Stimulated activated CD8-positive, alpha-beta memory T cell treated with anti-CD3 and anti-CD28 coated beads, Interleukin-15, amount 100 ng/mL, for 48 hours (primary cell): Measurements from ENCODE around the gene RAD54L.
"Not testable (repeated sequence)": the region's sequence is repeated elsewhere in the genome, so short reads cannot be mapped to it uniquely, and the experiment has no call there.

Experiments used
- DNase-seq, 2 donors: peaks; one replicate each; pipeline ENCODE4 v3.0.0-alpha.2; 2020; ENCODE audit warnings: low read depth in 2 of 2

RAD54L gene

DNA sequence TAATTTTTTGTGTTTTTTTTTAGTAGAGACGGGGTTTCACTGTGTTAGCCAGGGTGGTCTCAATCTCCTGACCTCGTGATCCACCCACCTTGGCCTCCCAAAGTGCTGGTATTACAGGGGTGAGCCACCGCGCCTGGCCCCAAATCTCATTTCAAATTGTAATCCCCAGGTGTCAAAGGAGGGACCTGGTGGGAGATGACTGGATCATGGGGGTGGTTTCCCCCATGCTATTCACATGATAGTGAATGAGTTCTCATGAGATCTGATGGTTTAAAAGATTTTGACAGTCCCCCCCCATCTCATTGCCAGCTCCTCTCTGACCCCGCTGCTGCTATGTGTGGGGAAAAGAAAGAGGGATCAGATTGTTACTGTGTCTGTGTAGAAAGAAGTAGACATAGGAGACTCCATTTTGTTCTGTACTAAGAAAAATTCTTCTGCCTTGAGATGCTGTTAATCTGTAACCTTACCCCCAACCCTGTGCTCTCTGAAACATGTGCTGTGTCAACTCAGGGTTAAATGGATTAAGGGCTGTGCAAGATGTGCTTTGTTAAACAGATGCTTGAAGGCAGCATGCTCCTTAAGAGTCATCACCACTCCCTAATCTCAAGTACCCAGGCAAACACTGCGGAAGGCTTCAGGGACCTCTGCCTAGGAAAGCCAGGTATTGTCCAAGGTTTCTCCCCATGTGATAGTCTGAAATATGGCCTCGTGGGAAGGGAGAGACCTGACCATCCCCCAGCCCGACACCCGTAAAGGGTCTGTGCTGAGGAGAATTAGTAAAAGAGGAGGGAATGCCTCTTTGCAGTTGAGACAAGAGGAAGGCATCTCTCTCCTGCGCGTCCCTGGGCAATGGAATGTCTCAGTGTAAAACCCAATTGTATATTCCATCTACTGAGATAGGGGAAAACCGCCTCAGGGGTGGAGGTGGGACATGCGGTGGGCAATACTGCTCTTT, 72.7 kb downstream of the RAD54L start:
- not testable (repeated sequence) for DNase-seq

DNA sequence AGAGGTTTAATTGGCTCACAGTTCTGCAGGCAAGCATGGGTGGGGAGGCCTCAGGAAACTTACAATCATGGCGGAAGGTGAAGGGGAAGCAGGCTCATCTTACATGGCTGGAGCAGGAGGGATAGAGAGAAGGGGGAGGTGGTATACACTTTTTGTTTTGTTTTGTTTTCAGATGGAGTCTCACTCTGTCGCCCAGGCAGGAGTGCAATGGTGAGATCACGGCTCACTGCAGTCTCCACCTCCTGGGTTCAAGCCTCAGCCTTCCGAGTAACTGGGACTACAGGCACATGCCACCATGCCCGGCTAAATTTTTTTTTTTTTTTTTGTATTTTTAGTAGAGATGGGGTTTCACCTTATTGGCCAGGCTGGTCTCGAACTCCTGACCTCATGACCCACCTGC, 74.6 kb downstream of the RAD54L start:
- DNase-seq: not testable (repeated sequence)

DNA sequence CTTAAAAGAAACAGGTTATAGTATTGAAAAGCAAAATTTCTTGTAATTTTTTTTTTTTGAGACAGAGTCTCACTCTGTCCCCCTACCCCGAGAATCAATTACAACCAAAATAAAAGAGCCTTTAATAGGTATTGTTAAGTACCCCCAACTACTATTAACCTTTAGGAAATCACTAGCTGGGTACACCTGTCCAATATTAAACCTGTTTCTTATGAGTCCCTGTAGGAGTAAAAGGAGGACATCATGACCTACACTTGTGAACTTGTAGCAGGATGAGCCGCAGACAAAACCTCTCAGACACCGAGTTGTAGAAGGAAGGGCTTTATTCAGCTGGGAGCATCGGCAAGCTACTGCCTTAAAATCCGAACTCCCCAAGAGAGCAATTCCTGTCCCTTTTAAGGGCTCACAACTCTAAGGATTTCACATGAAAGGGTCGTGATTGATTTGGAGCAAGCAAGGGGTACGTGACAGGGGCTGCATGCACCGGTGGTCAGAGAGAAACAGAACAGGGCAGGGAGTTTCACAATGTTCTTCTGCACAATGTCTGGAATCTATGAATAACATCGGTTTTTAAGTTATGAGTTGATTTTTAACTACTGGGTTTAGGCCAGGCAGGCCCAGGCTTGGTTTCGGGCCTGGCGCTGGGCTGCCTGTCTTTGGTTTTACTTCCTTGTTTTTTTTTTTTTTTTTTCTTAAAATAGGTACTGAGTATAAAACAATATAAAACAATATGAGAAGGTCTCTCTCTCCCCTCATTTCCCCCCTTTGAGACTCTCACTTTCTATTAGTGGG, 77.9 kb downstream of the RAD54L start:
- DNase-seq: not testable (repeated sequence)
